GM11168 (cell line): ENCODE measurements around the gene FN1.

Experiments
- in situ Hi-C: fragments of 300-500 bp; cut with MboI; formaldehyde crosslinking; loops from one replicate; pipeline ENCODE4 v1.12.0; 2022; ENCODE audit warnings: low sequenced_read_pairs; ENCODE audit not compliant: unreplicated experiment

The FN1 gene

DNA sequence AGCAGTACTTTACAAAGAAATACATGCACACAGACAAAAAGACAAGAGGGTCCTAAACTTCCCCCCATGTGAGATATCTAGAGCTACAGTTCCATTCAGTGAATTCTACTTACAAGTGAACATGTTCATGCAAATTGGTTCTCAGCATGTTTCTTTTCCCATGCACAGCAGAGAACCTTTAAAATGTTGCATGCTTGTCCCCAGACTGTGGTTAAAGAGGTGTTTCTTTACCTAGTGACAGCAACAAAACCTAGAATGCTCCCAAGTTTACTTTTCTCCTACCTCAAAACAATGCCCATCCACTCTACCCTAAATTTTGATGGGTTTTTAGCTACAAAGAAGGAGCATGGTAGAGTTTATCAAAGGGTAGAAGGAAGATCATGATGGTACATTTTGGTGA lies 43.7 kb downstream of the FN1 start:
- in situ Hi-C loops = no loop called here

DNA sequence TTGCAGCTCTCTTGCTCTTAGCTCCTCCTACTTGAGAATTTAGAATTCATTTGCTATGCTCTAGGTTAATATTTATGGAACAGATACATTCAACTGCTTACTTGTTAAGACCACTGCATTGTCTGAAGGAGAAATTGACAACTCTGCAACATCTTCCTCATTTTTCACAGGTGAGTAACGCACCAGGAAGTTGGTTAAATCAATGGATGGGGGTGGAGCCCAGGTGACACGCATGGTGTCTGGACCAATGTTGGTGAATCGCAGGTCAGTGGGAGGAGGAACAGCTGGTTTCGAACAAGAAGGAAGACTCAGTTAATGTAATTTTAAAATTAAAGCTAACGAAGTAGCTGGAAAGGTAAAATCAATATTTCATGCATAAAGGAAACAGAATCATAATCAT lies 44.3 kb downstream of the FN1 start:
- in situ Hi-C loops = no loop called here

GRCh38 chr2:215390550-215390913 lies 45.3 kb downstream of the FN1 start:
- in situ Hi-C loops = no loop called here

- in situ Hi-C loops = no loop called here
These were observed 47.7 kb downstream of the FN1 start for GRCh38 chr2:215388002-215388728.

DNA sequence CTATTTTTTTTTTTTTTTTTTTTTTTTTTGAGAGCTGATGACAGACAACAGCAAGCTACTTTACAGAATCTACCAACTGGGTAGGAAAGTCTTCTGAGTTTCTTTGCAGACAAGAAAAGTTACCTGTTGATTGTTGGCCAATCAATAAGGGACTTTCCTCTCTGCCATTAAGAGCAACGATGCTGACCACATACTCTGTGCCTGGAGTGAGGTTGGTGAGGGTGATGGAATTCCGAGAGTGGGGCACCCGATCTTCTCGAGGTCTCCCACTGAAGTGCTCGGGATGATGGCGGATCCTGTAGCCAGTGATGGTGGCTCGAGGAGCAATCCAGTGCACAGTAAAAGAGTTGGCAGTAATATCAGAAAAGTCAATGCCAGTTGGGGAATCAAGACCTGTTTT lies 49.3 kb downstream of the FN1 start:
- in situ Hi-C loops = no loop called here

DNA sequence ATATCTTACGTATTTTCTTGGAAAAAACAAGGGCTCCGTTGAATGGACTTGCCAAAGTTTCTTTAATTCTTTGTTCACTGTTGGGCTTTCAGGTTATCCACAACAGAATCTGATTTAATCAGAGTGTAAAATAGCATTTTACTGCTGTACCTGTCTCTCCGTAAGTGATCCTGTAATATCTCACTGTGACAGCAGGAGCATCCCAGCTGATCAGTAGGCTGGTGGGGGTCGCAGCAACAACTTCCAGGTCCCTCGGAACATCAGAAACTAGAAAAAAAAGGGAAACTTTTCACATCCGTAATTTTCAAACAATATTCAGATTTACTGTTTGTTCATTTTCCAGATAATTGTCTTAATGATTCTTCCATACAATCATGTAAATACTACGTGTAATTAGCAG lies 51.2 kb downstream of the FN1 start:
- in situ Hi-C loops = no loop called here

DNA sequence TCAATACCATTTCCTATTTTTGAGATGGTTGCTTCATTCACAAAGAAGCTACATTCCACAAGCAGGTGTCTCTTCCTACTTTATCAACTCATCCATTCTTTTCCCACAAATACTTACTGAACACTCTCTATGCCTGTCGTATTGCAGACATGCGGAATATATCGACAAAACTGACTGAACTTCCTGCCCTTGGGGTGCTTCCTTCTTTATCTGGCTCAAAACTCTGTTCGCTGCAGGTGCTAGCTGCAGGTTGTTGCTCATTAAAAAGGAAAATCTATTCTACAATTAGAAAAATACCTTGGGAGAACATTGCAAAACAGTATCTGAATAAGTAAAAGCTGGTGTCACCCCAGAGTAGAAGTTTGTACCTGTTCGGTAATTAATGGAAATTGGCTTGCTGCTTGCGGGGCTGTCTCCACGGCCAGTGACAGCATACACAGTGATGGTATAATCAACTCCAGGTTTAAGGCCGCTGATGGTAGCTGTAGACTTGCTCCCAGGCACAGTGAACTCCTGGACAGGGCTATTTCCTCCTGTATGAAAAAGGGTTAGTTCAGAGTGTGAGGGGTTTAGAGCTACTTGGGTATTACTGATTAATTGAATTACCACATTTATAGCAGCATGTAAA lies 52.1 kb downstream of the FN1 start:
- in situ Hi-C loops = no loop called here

DNA sequence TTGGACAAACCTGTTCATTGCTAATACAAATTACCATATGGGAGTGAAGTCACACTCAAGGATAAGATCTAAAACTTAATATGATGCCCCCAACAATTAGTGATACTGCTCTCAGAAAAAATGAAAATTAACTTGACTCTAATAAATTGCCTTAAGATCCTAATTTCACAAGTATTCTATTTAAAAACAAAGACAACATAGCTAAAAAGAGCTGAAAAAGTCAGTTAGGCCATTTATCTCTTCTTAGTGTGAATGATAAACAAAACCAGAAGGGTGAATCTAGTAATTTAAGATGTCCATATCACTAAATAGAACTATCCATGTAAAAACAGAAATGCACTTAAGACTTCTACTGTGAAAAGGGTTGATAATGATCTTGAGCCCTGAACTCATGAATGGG lies 53.4 kb downstream of the FN1 start:
- in situ Hi-C loops = no loop called here

DNA sequence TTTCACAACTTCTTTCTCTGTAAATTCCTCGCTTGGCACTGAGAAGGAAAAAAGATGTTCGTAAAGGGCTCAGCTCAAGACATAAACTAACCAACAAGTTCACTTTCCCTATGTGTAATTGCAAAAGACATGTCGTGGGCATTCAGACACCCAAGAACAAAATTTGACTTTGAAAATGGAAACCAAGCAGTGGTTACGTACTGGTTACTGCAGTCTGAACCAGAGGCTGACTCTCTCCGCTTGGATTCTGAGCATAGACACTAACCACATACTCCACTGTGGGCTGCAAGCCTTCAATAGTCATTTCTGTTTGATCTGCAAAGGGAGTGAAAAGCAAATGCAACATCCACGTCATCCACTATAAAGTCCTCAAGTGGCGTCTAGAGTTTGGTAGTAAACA lies 53.9 kb downstream of the FN1 start:
- in situ Hi-C loops = no loop called here

DNA sequence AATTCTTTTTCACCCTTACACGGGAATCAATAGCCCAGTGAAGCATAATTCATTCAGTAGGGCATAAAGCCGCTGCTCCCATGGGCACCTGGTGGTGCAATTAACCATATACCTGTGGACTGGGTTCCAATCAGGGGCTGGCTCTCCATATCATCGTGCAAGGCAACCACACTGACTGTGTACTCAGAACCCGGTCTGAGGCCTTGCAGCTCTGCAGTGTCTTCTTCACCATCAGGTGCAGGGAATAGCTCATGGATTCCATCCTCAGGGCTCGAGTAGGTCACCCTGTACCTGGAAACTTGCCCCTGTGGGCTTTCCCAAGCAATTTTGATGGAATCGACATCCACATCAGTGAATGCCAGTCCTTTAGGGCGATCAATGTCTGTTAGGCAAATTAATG lies 55.2 kb downstream of the FN1 start:
- in situ Hi-C loops = no loop called here

GRCh38 chr2:215379948-215380347 lies 55.9 kb downstream of the FN1 start:
- in situ Hi-C loops = no loop called here

- in situ Hi-C loops = no loop called here
These were observed 56.8 kb downstream of the FN1 start for GRCh38 chr2:215379039-215379438.

- in situ Hi-C loops = no loop called here
These were observed 57.8 kb downstream of the FN1 start for GRCh38 chr2:215378045-215378444.

DNA sequence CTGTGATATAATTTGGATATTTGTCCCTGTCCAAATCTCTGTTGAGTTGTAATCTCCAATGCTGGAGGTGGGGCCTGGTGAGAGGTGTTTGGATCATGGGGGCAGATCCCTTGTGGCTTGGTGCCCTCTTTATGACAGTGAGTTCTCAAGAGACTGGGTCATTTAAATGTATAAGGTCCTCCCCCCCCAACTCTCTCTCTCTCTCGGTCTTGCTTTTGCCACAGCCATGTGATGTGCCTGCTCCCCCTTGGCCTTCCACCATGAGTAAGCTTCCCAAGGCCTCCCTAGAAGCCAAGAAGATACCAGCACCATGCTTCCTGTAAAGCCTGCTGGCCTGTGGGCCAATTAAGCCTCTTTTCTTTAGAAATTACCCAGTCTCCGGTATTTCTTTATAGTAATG lies 58.6 kb downstream of the FN1 start:
- in situ Hi-C loops = no loop called here

GRCh38 chr2:215376103-215376780 lies 59.6 kb downstream of the FN1 start:
- in situ Hi-C loops = no loop called here

GRCh38 chr2:215375467-215375830 lies 60.4 kb downstream of the FN1 start:
- in situ Hi-C loops = no loop called here

DNA sequence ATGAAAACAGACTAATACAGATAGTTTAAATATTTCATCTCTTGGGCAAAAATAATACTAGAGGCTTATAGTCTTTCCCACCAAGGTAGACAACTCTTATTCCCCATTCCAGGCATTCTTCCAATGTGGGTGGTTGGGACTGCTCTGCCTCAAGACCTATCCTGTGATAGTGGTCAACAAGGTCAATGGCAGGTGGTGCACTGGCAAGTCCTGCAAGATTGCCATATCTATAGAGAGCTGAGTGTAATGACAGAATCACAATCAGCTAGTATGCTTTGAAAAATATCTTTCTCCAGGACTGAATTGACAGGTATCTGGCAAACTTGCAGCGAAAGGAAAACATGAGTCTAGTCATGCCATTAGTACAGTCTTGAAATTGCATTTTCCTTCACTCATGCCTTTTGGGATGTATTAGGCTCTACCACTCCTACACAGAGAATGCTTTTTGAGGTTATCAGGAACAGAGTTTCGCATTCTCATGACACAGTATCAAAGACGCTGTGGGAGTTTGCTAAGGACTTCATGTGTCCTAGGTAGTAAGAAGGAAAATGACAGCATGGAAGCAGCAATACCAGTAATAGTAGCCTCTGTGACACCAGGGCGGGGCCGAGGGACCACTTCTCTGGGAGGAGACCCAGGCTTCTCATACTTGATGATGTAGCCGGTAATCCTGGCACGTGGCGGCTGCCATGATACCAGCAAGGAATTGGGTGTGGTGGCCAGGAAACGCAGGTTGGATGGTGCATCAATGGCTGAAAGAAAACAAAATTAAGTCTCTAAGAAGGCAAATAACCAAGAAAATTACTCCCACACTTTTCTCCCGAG lies 61.0 kb downstream of the FN1 start:
- in situ Hi-C loops = no loop called here

DNA sequence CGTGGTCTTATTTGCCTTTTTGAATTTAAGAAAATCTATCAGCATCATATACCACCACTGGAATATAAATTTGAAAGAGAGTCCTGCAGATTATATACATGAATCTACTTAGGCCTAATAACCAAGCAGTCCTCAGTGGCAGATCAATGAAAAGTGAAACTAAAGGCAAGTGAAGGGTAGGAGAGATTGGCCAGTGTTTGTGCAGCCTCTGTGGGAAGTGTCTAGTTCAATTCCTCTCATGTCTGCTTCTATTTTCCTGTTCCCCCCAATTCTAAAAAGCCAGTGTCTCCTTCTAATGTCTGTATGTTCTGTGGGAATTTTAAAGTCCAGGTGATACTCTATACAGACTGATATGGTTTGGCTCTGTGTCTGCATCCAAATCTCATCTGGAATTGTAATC lies 61.9 kb downstream of the FN1 start:
- in situ Hi-C loops = no loop called here

- in situ Hi-C loops = no loop called here
These were observed 62.8 kb downstream of the FN1 start for GRCh38 chr2:215372968-215373649.
